Measurements from ENCODE around the gene FAM83E.

Gene FAM83E

DNA sequence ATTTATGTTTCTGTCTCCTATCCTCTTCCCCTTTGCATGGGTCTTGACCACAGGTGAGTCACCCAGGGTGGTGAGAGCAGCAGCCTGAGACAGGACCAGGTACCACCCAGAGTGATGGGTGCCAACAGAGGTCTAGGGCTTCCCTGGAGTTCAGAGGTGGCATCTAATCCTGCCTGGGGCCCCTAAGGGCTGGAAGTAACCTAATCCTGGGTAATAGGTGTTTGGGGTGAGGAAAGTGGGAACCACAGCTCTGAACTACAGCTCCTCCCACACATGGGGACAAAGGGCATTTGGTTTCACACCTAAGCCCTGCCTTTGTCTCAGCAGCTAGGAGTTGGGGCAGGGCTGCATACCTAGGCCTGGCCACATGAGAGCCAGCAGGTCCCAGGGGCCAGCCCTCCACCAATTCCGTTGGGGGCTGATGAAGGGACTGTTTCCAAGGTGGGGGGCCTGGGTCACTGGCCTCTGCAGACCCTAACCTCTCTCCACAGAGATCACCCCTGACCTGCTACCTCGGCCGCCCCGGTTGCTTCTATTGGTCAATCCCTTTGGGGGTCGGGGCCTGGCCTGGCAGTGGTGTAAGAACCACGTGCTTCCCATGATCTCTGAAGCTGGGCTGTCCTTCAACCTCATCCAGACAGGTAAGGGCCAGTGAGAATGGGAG lies 12.5 kb upstream of the FAM83E start:
- H3K4me1 ChIP-seq (ENCODE audit: control insufficient read depth, insufficient read depth, low read length), result peaks cover 52% of the 10 kb centered on the region
- no peaks in the 10 kb centered on the region for H3K27me3 ChIP-seq (ENCODE audit: control insufficient read depth in 1 of 2, insufficient read depth in 2 of 2, low read length in 2 of 2)
- no peaks in the 10 kb centered on the region for H3K9me3 ChIP-seq (ENCODE audit: control insufficient read depth in 2 of 2, low read length in 2 of 2)
- H3K4me3 ChIP-seq (ENCODE audit: low read length in 2 of 2), result no peak overlapping the region
- H3K27ac ChIP-seq (ENCODE audit: low read length), result no peak overlapping the region
- no peak overlapping the region for H3K9ac ChIP-seq (ENCODE audit: low read length in 2 of 2)
- peaks cover 0 to 10% of the 10 kb centered on the region in 2 donors for H3K36me3 ChIP-seq (ENCODE audit: control insufficient read depth in 2 of 2, insufficient read depth in 2 of 2, low read length in 2 of 2)

DNA sequence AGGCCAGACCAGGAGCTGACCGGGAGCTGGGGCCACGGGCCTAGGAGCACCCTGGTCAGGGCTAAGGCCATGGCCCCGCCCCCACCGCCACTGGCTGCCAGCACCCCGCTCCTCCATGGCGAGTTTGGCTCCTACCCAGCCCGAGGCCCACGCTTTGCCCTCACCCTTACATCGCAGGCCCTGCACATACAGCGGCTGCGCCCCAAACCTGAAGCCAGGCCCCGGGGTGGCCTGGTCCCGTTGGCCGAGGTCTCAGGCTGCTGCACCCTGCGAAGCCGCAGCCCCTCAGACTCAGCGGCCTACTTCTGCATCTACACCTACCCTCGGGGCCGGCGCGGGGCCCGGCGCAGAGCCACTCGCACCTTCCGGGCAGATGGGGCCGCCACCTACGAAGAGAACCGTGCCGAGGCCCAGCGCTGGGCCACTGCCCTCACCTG lies 11.0 kb upstream of the FAM83E start:
- H3K27me3 ChIP-seq (ENCODE audit: control insufficient read depth in 1 of 2, insufficient read depth in 2 of 2, low read length in 2 of 2), result no peaks in the 10 kb centered on the region
- H3K36me3 ChIP-seq (ENCODE audit: control insufficient read depth in 2 of 2, insufficient read depth in 2 of 2, low read length in 2 of 2), result peaks cover 0 to 3% of the 10 kb centered on the region in 2 donors
- H3K27ac ChIP-seq (ENCODE audit: low read length), result no peak overlapping the region
- peaks cover 43% of the 10 kb centered on the region for H3K4me1 ChIP-seq (ENCODE audit: control insufficient read depth, insufficient read depth, low read length)
- H3K9ac ChIP-seq (ENCODE audit: low read length in 2 of 2), result no peak overlapping the region
- H3K4me3 ChIP-seq (ENCODE audit: low read length in 2 of 2), result no peak overlapping the region
- H3K9me3 ChIP-seq (ENCODE audit: control insufficient read depth in 2 of 2, low read length in 2 of 2), result no peaks in the 10 kb centered on the region

DNA sequence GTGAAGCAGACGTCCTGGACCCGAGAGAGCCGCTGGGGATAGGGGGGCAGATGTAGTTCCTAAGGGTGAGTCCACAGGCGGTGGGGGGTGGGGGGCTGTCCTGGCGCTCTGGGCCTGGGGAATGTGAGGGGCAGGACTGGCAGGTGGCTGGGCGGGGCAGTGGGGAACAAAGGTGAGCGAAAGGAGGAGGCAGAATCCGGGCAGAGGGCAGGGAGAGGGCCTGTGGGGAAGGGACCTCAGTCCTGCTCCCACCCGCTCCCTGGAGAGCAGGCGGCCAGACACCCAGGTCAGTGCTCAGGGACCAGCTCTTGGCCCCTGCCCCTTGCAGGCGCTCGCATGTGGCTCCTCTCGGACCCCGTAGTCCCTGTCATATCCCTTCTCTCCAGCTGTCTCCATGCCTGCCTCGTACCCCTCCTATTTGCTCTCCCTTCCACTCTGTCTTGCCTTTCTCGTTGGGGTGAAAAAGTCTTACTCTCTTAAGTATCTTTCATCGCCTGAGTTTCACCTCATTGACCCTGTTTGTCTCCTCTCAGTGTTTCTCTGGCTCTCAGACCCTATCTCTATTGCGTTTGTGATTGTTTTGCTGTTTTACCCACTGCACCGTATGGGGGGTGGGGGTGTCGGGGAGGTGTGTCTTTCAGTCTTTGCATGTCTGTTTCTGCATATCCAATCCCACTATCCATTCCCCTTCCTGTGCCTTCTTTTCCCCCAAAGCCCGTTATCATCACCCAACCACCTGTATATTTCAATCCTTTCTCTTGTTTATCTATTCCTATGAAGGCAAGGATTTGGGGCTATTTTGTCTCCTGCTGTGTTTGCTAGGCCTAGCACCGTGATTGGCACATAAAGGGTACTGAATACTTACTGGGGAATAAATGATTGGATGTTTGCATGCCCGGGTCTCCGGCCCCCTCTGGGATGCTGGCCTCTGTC lies 10.2 kb upstream of the FAM83E start:
- Histone ChIP-seq H3K36me3 (ENCODE audit: control insufficient read depth in 2 of 2, insufficient read depth in 2 of 2, low read length in 2 of 2) (peaks cover 0 to 2% of the 10 kb centered on the region in 2 donors), H3K27ac (ENCODE audit: low read length) (peak overlapping the region; percentile 67), H3K4me1 (ENCODE audit: control insufficient read depth, insufficient read depth, low read length) (peaks cover 36% of the 10 kb centered on the region), H3K27me3 (ENCODE audit: control insufficient read depth in 1 of 2, insufficient read depth in 2 of 2, low read length in 2 of 2) (no peaks in the 10 kb centered on the region), H3K9ac (ENCODE audit: low read length in 2 of 2) (peak overlapping the region; percentile 22 to 74), H3K9me3 (ENCODE audit: control insufficient read depth in 2 of 2, low read length in 2 of 2) (no peaks in the 10 kb centered on the region), H3K4me3 (ENCODE audit: low read length in 2 of 2) (peak overlapping the region; percentile 60 to 75)

DNA sequence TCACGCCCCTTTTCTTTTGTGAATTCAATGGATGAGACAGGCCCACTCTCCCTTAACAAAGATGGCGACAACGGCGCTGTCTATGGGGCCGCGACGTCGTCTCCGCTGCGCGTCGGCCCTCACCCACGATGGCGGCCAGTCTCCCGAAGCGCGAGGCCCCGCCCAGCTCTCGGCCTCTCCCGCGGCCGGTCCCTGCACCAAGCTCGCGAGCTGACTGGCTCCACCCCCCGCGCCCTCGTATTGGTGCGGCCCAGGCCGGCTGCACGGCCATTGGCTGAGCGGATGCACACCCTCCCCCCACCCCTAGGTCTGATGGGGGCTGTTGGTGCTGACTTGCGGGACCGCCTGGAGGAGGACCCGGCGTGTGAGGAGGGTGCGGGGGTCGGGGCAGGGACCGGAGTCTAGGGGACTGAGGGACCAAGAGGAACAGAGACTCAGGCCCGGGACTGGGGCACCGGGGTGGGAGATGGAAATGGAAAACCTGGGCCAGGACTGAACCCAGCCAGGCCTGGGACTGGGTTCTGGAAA lies 9.3 kb upstream of the FAM83E start:
- H3K27me3 ChIP-seq (ENCODE audit: control insufficient read depth in 1 of 2, insufficient read depth in 2 of 2, low read length in 2 of 2), result no peaks in the 10 kb centered on the region
- H3K27ac ChIP-seq (ENCODE audit: low read length), result peak overlapping the region; percentile 85
- no peaks in the 10 kb centered on the region for H3K36me3 ChIP-seq (ENCODE audit: control insufficient read depth in 2 of 2, insufficient read depth in 2 of 2, low read length in 2 of 2)
- H3K4me3 ChIP-seq (ENCODE audit: low read length in 2 of 2), result peak overlapping the region; percentile 60 to 75
- no peaks in the 10 kb centered on the region for H3K9me3 ChIP-seq (ENCODE audit: control insufficient read depth in 2 of 2, low read length in 2 of 2)
- H3K9ac ChIP-seq (ENCODE audit: low read length in 2 of 2), result peak overlapping the region; percentile 62 to 80
- peaks cover 34% of the 10 kb centered on the region for H3K4me1 ChIP-seq (ENCODE audit: control insufficient read depth, insufficient read depth, low read length)

DNA sequence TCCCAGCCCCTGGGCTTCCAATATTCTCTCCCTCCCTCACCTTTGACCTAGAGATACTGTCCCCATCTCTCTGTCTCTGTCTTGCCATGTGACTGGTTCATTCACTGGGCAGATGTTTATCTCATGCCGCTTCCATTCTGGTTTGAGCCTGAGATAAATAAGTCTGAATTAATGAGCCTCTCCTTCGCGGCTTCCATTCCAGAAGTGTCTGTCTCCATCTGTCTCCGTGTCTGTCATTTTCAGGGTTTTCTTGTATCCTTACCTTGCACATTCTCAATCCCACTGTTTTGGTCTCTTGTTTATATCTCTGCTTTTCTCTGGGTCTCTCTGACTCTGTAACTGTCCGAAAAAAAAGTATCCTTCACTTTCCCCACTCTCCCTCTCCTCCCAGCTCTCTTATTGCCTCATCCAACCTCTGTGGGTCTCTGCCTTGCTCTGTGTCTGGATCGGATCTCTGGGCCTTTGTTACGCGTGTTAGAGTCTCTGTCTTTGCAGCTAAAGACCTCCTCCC lies 8.7 kb upstream of the FAM83E start:
- Histone ChIP-seq H3K27ac (ENCODE audit: low read length) (peak overlapping the region; percentile 85), H3K9ac (ENCODE audit: low read length in 2 of 2) (peak overlapping the region; percentile 47 to 80), H3K4me3 (ENCODE audit: low read length in 2 of 2) (peak overlapping the region; percentile 47 to 75), H3K36me3 (ENCODE audit: control insufficient read depth in 2 of 2, insufficient read depth in 2 of 2, low read length in 2 of 2) (no peaks in the 10 kb centered on the region), H3K4me1 (ENCODE audit: control insufficient read depth, insufficient read depth, low read length) (peaks cover 33% of the 10 kb centered on the region), H3K27me3 (ENCODE audit: control insufficient read depth in 1 of 2, insufficient read depth in 2 of 2, low read length in 2 of 2) (no peaks in the 10 kb centered on the region), H3K9me3 (ENCODE audit: control insufficient read depth in 2 of 2, low read length in 2 of 2) (no peaks in the 10 kb centered on the region)

DNA sequence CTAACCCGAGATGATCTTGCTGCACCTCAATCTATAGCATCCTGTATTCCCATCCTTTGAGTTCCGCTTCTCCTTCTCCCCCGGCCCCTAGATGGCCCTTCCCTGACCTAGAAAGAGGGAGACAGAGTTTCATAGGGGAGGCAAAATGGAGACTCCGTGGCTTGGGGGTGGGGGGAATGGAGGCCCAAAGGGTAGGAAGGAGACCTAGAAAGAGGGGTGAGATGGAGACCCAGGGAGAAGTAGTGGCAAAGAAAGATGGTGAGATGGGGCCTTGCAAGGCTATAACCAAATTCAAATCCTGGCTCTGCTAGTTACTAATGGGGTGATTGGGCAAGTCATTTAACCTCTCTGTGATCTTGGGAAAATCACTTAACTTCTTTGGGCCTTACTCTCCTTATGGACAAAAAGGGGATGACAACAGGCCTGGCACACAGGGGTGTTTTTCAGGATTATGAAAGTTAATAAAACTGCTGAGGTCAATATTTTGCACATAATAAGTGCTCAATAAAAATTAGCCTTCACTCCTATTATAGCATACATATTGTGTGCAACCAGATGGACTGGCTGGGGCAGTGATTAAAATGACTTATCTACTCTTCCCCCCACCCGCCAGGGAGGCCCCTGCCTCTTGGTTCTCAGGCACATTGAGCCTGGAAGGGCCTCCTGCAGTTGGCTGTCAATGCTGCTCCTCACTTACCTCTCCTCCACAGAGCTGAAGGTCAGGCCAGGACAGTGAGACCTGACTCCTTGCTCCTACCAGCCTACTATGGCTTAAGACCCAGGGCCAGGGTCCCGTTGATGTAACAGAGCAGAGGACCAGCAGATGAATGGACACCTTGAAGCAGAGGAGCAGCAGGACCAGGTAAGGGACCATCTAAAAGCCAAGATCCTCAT lies 5.1 kb upstream of the FAM83E start:
- H3K9me3 ChIP-seq (ENCODE audit: control insufficient read depth in 2 of 2, low read length in 2 of 2), result no peaks in the 10 kb centered on the region
- peak overlapping the region; percentile 94 for H3K27ac ChIP-seq (ENCODE audit: low read length)
- no peaks in the 10 kb centered on the region for H3K27me3 ChIP-seq (ENCODE audit: control insufficient read depth in 1 of 2, insufficient read depth in 2 of 2, low read length in 2 of 2)
- H3K36me3 ChIP-seq (ENCODE audit: control insufficient read depth in 2 of 2, insufficient read depth in 2 of 2, low read length in 2 of 2), result peaks cover 21 to 23% of the 10 kb centered on the region in 2 donors
- H3K4me1 ChIP-seq (ENCODE audit: control insufficient read depth, insufficient read depth, low read length), result peaks cover 54% of the 10 kb centered on the region
- peak overlapping the region; percentile 83 to 96 for H3K4me3 ChIP-seq (ENCODE audit: low read length in 2 of 2)
- peak overlapping the region; percentile 93 to 94 for H3K9ac ChIP-seq (ENCODE audit: low read length in 2 of 2)

DNA sequence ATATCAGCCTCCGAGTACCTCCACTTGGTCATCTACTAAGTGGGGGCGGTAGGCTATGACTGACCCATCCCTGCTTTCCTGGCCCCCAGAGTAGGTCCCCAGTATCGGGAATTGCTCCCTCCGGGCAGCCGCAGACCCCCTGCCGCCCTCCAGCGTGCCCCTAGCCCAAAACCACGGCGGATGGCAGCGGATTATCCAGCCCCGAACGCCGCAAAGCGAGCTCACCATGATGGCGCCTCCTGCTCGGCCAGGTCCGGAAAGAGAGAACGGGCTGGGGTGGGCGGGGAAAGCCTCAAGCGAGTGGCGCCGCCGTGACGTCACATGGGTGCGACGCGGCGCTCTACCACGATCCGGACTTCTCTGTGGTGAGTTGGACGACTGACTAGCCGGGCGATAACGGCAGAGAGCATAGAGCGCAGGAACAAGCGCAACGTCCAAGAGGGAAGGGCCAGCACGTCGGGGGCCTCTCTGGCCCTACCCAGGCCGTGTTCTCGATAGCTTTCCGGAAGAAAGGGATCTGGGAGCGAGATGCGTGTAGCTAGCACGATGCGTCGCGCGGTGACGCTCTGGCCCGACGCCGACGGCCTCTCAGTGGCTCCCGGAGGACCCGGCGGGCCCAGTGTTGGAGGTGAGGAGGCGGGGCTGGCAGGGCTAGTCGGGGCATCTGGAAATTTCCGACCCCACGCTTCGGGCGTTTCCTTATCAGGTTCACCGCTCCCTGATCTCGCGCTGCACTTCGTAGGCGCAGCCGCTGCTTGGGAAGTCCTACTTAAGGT lies 4.2 kb upstream of the FAM83E start, which contains the start of the genes RPL18 and SPHK2:
TSS of gene RPL18 (minus strand) at position 263 of the 776 bp plus-strand sequence. CDS start at position 228, 35 bp downstream.
TSS of gene SPHK2 (plus strand) at position 591 of the 776 bp plus-strand sequence. CDS start 1,009 bp downstream, outside the sequence.
- peaks cover 46% of the 10 kb centered on the region for H3K4me1 ChIP-seq (ENCODE audit: control insufficient read depth, insufficient read depth, low read length)
- peaks cover 21 to 23% of the 10 kb centered on the region in 2 donors for H3K36me3 ChIP-seq (ENCODE audit: control insufficient read depth in 2 of 2, insufficient read depth in 2 of 2, low read length in 2 of 2)
- peak within 1 kb of the TSS; percentile 94 for H3K27ac ChIP-seq (ENCODE audit: low read length)
- no peaks in the 10 kb centered on the region for H3K9me3 ChIP-seq (ENCODE audit: control insufficient read depth in 2 of 2, low read length in 2 of 2)
- peak within 1 kb of the TSS; percentile 95 to 99 for H3K9ac ChIP-seq (ENCODE audit: low read length in 2 of 2)
- H3K27me3 ChIP-seq (ENCODE audit: control insufficient read depth in 1 of 2, insufficient read depth in 2 of 2, low read length in 2 of 2), result no peaks in the 10 kb centered on the region
- H3K4me3 ChIP-seq (ENCODE audit: low read length in 2 of 2), result peak within 1 kb of the TSS; percentile 96 to 98

DNA sequence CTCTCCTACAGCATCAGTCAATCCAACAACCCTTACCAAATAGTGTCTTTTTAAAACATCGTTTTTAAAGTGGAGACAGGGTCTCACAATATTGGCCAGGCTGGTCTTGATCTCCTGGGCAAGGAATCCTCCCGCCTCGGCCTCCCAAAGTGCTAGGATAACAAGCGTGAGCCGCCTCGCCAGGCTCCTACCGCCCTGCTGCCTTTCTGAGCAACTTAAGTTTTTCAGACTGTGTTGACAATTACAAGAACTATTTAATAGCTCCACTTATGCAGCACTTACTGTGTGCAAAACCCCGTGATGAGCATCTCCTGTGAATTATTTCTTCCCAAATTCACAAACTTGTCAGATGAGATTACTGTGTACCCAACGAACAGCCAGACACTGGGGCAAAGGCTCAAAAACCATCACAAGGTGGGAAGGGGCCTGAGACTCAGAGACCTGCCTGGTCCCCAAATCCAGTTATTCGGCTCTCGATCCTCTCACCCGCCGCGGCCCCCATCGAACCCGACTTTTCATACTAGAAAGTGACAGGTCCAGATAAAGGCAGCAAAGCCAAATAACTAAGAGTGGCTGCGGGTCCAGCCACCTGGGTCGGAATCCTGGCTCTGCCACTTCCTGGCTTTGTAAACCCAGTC lies 3.5 kb upstream of the FAM83E start:
- peak overlapping the region; percentile 85 for H3K27ac ChIP-seq (ENCODE audit: low read length)
- no peaks in the 10 kb centered on the region for H3K27me3 ChIP-seq (ENCODE audit: control insufficient read depth in 1 of 2, insufficient read depth in 2 of 2, low read length in 2 of 2)
- H3K4me1 ChIP-seq (ENCODE audit: control insufficient read depth, insufficient read depth, low read length), result peaks cover 39% of the 10 kb centered on the region
- peak overlapping the region; percentile 96 to 98 for H3K4me3 ChIP-seq (ENCODE audit: low read length in 2 of 2)
- H3K9ac ChIP-seq (ENCODE audit: low read length in 2 of 2), result peak overlapping the region; percentile 95 to 99
- peaks cover 21 to 23% of the 10 kb centered on the region in 2 donors for H3K36me3 ChIP-seq (ENCODE audit: control insufficient read depth in 2 of 2, insufficient read depth in 2 of 2, low read length in 2 of 2)
- no peaks in the 10 kb centered on the region for H3K9me3 ChIP-seq (ENCODE audit: control insufficient read depth in 2 of 2, low read length in 2 of 2)
